Mucosa of descending colon (tissue), 3 donors: Measurements from ENCODE around the gene DEGS2. TPM values are rescaled to one million over a fixed set of nuclear protein-coding genes. Genes with fewer than 3 reads are reported as not detected.
A peak's percentile ranks its signal among the peaks of the same experiment; 100 is the strongest.

Source experiments
- ATAC-seq: fragments of 200-7000 bp; cut with Tn5 transposase; one replicate; pipeline ENCODE4 v1.9.1; 2020; ENCODE audit warnings: mild to moderate bottlenecking, moderate library complexity
- DNase-seq, 3 donors: peaks; one replicate each; pipeline ENCODE4 v3.0.0-alpha.2; 2020
- H3K36me3 ChIP-seq: fragments of 200-600 bp; one replicate; pipeline ENCODE4 v1.8.0; 2021; ENCODE audit warnings: low read depth, mild to moderate bottlenecking
- H3K4me1 ChIP-seq: fragments of 200-600 bp; one replicate; pipeline ENCODE4 v1.8.0; 2021; ENCODE audit warnings: low read depth, mild to moderate bottlenecking
- H3K4me3 ChIP-seq: fragments of 200-600 bp; one replicate; pipeline ENCODE4 v1.8.0; 2021; ENCODE audit warnings: mild to moderate bottlenecking
- H3K9me3 ChIP-seq: fragments of 200-600 bp; one replicate; pipeline ENCODE4 v1.8.0; 2021; ENCODE audit warnings: mild to moderate bottlenecking
- intact Hi-C, 2 donors: fragments of 100-400 bp; cut with DNase I in 1 of 2; cut with micrococcal nuclease in 1 of 2; formaldehyde crosslinking; loops; one replicate each; pipeline versions ENCODE4 v1.11.0 to v1.11.1; 2022; cut with DNase I, micrococcal nuclease
- total RNA-seq, 3 donors: library from RNA; stranded (reverse); fragmentation: NEBNext Ultra II Directional in 2 of 3; extraction: Animal tissue kit (Norgen Biotek cat#: 25700) in 2 of 3; gene quantifications; one replicate each; pipeline versions ENCODE4 v1.2.1 to v1.2.4, GENCODE V29; 2021 to 2023
- TF ChIP-seq, protein P1 (sequence below): fragments of 200-600 bp; IDR thresholded peaks from one replicate; pipeline ENCODE4 v1.8.0; 2022; ENCODE audit warnings: antibody characterized with exemption, mild to moderate bottlenecking
- donor health status: DM: no; HTN: no; CAD: no; lungs with moderate emphysema.
- donor health status: DM: no; HTN: no; CAD: no.
- donor health status: DM: no; HTN: yes; CAD: no.

Gene DEGS2
- total RNA-seq, 3 donors from 2014 or later = 6.2 to 28.5 (median 27.9) TPM

DNA sequence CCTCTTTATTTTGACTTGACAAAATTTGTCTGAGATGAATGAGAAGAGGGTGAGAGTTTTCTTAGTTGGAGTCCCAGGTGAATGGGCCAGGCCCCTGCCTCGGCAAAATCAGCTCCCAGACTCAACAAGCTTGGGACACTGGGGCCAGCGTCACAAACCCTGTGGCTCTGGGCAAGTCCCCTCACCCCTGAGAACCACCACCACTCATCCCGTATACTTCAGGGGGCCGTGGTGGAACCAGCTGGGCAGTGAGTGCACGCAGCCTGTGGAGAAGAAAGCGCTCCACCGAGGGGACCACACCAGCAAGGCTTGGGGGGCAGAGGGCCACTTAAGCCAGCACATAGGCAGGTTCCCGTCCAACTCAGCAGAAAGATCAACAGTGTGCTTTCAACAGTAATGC lies 40.2 kb downstream of the DEGS2 start:
- H3K4me1 ChIP-seq = no peaks in the 10 kb centered on the region
- H3K36me3 ChIP-seq = no peaks in the 10 kb centered on the region
- DNase-seq (peak in 1 of 3 donors; percentile 38), ATAC-seq (no peak)
- no peaks in the 10 kb centered on the region for H3K9me3 ChIP-seq
- intact Hi-C loops = no loop called here
- TF ChIP-seq, protein P1, sequence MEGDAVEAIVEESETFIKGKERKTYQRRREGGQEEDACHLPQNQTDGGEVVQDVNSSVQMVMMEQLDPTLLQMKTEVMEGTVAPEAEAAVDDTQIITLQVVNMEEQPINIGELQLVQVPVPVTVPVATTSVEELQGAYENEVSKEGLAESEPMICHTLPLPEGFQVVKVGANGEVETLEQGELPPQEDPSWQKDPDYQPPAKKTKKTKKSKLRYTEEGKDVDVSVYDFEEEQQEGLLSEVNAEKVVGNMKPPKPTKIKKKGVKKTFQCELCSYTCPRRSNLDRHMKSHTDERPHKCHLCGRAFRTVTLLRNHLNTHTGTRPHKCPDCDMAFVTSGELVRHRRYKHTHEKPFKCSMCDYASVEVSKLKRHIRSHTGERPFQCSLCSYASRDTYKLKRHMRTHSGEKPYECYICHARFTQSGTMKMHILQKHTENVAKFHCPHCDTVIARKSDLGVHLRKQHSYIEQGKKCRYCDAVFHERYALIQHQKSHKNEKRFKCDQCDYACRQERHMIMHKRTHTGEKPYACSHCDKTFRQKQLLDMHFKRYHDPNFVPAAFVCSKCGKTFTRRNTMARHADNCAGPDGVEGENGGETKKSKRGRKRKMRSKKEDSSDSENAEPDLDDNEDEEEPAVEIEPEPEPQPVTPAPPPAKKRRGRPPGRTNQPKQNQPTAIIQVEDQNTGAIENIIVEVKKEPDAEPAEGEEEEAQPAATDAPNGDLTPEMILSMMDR = no peak
- H3K4me3 ChIP-seq = no peak overlapping the region

DNA sequence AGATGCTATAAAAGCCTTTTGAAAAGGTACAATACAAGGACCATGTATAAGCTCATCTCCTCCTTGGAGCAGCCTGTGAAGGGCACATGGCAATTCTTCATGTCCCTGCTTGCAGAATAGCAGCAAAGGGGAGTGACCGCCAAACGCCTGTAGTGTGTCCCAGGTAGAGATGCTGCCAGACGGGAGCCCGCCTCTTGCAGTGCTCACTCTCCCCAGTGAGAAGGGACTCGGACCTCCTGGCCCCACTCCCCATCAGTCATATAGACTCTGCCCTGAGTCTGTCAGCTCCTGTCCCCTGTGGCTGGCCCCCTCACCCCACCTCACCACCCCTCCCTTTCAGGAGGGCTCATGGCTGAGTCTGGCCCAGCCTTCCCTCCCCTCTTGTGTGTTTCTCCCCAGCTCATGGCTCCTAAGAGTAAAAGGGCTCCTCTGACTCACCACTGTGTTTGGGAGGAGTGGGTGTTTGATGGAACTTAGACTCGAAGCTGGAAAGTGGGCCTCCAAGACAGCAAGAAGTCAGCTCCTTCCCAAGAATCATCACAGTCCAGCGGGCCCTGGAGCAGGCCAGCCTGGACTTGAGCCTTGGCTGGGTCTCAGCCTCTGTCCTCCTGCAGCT lies 40.9 kb downstream of the DEGS2 start:
- TF ChIP-seq, protein P1 = no peak
- intact Hi-C loops = no loop called here
- Histone ChIP-seq H3K4me3 (no peak overlapping the region), H3K9me3 (no peaks in the 10 kb centered on the region), H3K4me1 (no peaks in the 10 kb centered on the region), H3K36me3 (no peaks in the 10 kb centered on the region)
- DNase-seq (peak in 2 of 3 donors; percentile 19 to 38), ATAC-seq (no peak)

DNA sequence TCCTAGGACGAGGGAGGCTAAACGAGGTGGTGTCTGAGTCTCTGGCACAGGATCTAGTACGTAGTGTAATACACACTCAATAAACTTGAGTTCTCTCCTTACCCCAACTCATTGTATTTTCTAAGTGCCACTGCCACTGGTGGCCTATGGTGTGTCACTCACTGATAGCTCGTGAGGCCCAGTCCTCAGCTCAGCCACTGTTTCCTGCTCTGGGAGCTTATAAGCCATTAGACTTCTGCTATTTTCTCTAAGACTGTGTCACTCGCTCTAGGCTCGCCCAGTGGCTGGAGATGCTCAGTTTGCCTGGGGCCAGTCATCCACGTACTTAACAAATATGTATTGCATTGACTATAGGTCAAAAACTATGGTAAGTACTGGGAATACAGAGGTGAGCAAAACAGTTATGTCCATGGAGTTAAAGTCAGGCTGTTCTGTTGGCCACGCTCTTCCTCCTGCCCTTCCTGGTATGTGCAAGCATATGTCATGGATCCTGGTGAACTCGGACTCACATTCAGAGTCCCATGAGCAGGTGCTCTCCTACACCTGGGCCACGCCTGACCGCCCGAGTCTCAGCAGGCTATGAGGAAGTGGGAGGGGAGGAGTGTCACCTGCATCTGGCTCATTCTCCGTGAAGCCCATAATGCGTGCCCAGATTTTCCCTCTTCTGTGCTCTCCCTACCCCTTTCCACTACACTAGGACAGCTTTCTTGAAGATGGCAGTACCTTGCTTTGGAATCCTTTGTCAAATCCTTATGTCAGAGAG lies 41.6 kb downstream of the DEGS2 start:
- Histone ChIP-seq H3K4me1 (no peaks in the 10 kb centered on the region), H3K36me3 (no peaks in the 10 kb centered on the region), H3K9me3 (no peaks in the 10 kb centered on the region), H3K4me3 (no peak overlapping the region)
- intact Hi-C loops = no loop called here
- TF ChIP-seq, protein P1 = no peak
- peak; percentile 90 for ATAC-seq
- DNase-seq = peak; percentile 70 to 76 (median 76)

DNA sequence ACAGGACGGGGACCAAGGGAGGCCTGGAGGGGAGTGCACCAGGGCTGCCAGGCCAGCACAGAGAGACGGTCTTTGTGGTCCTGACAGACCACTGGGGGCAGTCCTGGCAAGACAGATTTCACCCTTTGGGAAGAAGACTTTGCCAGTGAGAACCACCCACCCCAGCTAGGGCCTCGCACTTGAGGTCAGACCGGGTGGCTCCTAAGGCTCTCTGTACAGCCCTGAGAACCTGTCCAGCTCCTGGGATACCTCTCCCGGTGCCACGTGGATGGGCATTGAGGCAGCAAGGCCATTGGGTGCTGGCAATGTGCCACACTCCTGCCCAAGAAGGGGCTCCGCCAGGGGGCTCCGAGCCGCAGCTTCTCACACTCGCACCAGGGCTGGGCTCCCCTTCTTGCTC lies 42.4 kb downstream of the DEGS2 start:
- Histone ChIP-seq H3K9me3 (no peaks in the 10 kb centered on the region), H3K4me1 (no peaks in the 10 kb centered on the region), H3K36me3 (no peaks in the 10 kb centered on the region), H3K4me3 (no peak overlapping the region)
- DNase-seq (peak in 1 of 3 donors; percentile 36), ATAC-seq (no peak)
- intact Hi-C loops = no loop called here
- TF ChIP-seq, protein P1 = no peak

DNA sequence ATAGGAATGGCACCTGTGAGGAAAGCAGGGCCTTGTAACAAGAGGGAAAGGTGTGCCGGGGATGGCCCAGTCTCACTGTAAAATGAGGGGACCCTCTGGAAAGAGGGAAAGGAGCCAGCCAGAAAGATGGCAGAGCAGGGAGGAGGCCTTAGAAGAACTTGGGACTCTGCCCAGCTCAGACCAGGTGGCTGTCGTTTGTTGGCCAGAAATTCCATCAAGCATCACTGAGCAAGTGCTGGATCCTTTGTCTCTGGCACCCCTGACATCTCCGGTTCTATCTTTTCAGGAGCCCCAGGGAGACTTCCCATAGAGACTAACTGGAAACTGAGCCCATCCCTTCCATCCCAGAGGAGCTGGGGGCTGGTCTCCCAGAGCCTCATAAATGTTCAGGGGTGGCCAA lies 43.3 kb downstream of the DEGS2 start:
- intact Hi-C loops = no loop called here
- Histone ChIP-seq H3K9me3 (no peaks in the 10 kb centered on the region), H3K4me1 (no peaks in the 10 kb centered on the region), H3K36me3 (no peaks in the 10 kb centered on the region), H3K4me3 (no peak overlapping the region)
- DNase-seq (no peak), ATAC-seq (no peak)
- TF ChIP-seq, protein P1 = no peak
